WERI-Rb-1 (cell line): ENCODE data around the gene ANKRD33.
"Not testable (repeated sequence)": the region's sequence is repeated elsewhere in the genome, so short reads cannot be mapped to it uniquely, and the experiment has no call there.

Source experiments
- DNase-seq: peaks from one replicate; pipeline ENCODE4 v3.0.0-alpha.2; 2020
- H3K27ac ChIP-seq: fragments of 250-450 bp; sonication (Bioruptor Pico); 2 replicates; pipeline ENCODE4 v1.5.1; 2020; ENCODE audit warnings: mild to moderate bottlenecking, moderate library complexity
- H3K27me3 ChIP-seq: fragments of 250-450 bp; sonication (Bioruptor Pico); 2 replicates; pipeline ENCODE4 v1.5.1; 2021; ENCODE audit warnings: mild to moderate bottlenecking, low read depth, moderate library complexity; ENCODE audit not compliant: insufficient read depth, severe bottlenecking
- H3K36me3 ChIP-seq: fragments of 250-450 bp; sonication (Bioruptor Pico); 2 replicates; pipeline ENCODE4 v1.5.1; 2020; ENCODE audit warnings: mild to moderate bottlenecking, moderate library complexity
- H3K4me3 ChIP-seq: 2 replicates; pipeline ENCODE4 v1.5.1; 2011; ENCODE audit warnings: low read depth, mild to moderate bottlenecking, control low read depth, low read length
- H3K9me3 ChIP-seq: fragments of 250-450 bp; sonication (Bioruptor Pico); 2 replicates; pipeline ENCODE4 v1.5.1; 2021; ENCODE audit warnings: mild to moderate bottlenecking, moderate library complexity; ENCODE audit not compliant: severe bottlenecking
- TF ChIP-seq, protein P1 (sequence below): IDR thresholded peaks from 2 replicates; pipeline ENCODE4 v1.5.1; 2011; ENCODE audit warnings: low read depth, mild to moderate bottlenecking, control low read depth, inconsistent platforms, low read length

Gene ANKRD33

DNA sequence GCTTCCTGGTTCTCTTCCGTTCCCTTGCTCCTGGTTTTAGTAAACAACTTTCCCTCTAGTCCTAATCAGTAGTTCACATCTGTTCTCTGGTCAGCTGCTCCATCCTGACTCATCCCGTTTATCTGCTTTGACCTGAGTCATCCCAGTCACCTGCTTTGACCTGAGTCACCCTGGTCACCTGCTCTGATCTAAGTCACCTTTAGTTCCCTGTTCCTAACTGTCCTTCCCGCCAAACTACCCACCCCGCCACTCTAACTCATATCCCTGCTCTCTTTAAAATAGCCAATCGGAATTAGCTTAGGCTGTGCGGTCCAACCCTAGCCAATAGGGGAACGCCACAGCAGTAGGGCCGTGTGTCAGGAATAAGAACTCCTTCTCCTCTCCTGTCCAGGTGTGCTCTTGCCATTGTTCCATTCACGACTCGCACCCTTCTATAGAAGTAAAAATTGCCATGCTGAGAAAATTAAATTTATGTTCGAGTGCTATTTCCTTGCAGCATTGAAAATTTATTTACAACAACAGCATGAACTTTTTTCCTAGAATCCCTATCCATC lies 3.1 kb upstream of the ANKRD33 start:
- Histone ChIP-seq H3K27ac (peak overlapping the region; percentile 42), H3K27me3 (no peaks in the 10 kb centered on the region), H3K36me3 (no peaks in the 10 kb centered on the region), H3K4me3 (no peak overlapping the region), H3K9me3 (peaks cover 11% of the 10 kb centered on the region)
- TF ChIP-seq, protein P1, sequence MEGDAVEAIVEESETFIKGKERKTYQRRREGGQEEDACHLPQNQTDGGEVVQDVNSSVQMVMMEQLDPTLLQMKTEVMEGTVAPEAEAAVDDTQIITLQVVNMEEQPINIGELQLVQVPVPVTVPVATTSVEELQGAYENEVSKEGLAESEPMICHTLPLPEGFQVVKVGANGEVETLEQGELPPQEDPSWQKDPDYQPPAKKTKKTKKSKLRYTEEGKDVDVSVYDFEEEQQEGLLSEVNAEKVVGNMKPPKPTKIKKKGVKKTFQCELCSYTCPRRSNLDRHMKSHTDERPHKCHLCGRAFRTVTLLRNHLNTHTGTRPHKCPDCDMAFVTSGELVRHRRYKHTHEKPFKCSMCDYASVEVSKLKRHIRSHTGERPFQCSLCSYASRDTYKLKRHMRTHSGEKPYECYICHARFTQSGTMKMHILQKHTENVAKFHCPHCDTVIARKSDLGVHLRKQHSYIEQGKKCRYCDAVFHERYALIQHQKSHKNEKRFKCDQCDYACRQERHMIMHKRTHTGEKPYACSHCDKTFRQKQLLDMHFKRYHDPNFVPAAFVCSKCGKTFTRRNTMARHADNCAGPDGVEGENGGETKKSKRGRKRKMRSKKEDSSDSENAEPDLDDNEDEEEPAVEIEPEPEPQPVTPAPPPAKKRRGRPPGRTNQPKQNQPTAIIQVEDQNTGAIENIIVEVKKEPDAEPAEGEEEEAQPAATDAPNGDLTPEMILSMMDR, result no peak
- DNase-seq, result peak; percentile 70

GRCh38 chr12:51885294-51886020 lies 2.4 kb upstream of the ANKRD33 start:
- Histone ChIP-seq H3K9me3 (peaks cover 11% of the 10 kb centered on the region), H3K27ac (peak overlapping the region; percentile 42)
- not testable (repeated sequence) for H3K4me3 ChIP-seq, H3K27me3 ChIP-seq, H3K36me3 ChIP-seq, DNase-seq

GRCh38 chr12:51886021-51886710 lies 1.7 kb upstream of the ANKRD33 start:
- TF ChIP-seq, protein P1, result no peak
- no peaks in the 10 kb centered on the region; the same call in 1 of the 2 replicates for H3K36me3 ChIP-seq
- DNase-seq, result no peak
- H3K4me3 ChIP-seq, result no peak overlapping the region
- peaks cover 11% of the 10 kb centered on the region for H3K9me3 ChIP-seq
- H3K27ac ChIP-seq, result peak overlapping the region; percentile 14
- H3K27me3 ChIP-seq, result no peaks in the 10 kb centered on the region

- Histone ChIP-seq H3K27me3 (no peaks in the 10 kb centered on the region), H3K9me3 (peaks cover 8% of the 10 kb centered on the region), H3K36me3 (no peaks in the 10 kb centered on the region; the same call in 1 of the 2 replicates), H3K27ac (peak overlapping the region; percentile 98), H3K4me3 (peak overlapping the region; percentile 41)
- TF ChIP-seq, protein P1, result no peak
- no peak for DNase-seq
These were observed 663 bp downstream of the ANKRD33 start for GRCh38 chr12:51888316-51889215.

DNA sequence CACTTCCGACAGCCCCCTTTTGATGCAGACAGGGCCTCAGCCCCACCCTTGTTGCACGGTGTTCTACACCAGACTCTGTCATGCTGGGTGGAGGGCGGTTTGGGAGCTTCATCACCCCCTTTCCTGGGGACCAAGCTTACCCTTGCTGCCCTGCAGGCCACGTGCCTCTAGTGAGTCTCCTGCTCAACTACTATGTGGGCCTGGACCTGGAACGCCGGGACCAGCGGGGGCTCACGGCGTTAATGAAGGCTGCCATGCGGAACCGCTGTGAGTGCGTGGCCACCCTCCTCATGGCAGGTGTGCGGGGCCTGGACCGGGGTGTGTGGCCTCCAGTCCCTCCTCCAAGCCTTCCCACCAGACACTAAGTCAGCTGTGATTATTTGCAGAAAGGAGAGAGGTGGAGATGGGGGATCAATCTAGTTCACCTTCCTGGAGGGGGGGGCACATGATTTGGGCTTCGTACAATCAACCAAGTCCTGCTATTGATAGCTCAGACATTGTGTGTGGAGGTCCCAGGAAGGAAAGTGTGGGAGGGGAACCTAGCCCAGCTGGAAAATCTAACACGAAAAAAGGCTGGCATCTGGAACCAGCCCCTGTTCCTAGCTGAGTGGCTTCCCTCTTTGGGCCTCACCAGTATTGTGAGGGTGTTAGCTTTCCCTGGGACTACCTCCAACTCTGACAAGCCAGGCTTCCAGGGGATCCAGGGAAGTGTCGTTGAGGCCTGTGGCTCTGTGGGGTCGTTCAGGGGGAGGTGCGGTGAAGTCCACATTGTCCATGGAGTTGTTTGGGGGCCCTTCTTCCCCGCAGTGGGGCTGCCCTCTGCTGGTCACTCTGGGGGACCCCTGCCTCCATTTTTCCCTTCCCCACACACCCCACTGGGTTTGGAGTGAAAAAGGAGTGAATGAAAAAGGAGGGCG lies 1.6 kb downstream of the ANKRD33 start:
- no peak overlapping the region for H3K4me3 ChIP-seq
- H3K36me3 ChIP-seq, result no peaks in the 10 kb centered on the region; the same call in 1 of the 2 replicates
- peaks cover 8% of the 10 kb centered on the region for H3K9me3 ChIP-seq
- TF ChIP-seq, protein P1, result peak; percentile 65
- no peaks in the 10 kb centered on the region for H3K27me3 ChIP-seq
- peak overlapping the region; percentile 98 for H3K27ac ChIP-seq
- peak; percentile 51 for DNase-seq
